Measurements from ENCODE around the gene CLDN17.

Gene CLDN17

GRCh38 chr21:30166705-30167104, at the start of gene CLDN17:
Gene CLDN17 (minus strand): TSS chr21:30166805. CDS start chr21:30166617, 188 bp downstream.
- TF ChIP-seq CTCF (IDR thresholded peaks at IDR 0.05; ENCODE audit: borderline replicate concordance, insufficient read depth, low read depth, low read length): no peak
- no peak within 1 kb of the TSS for H3K4me3 ChIP-seq (ENCODE audit: low read depth, low read length)

GRCh38 chr21:30216041-30216723, 49.6 kb upstream of the CLDN17 start, which contains the start of gene CLDN8:
Gene CLDN8 (minus strand): TSS chr21:30216097. CDS start chr21:30215925, 172 bp downstream.
- no peak for TF ChIP-seq CTCF (IDR thresholded peaks at IDR 0.05; ENCODE audit: borderline replicate concordance, insufficient read depth, low read depth, low read length)

GRCh38 chr21:30211071-30211470, 44.5 kb upstream of the CLDN17 start:
- H3K4me3 ChIP-seq (ENCODE audit: low read depth, low read length): no peak overlapping the region

More at GRCh38 chr21:30216041-30216723, 49.6 kb upstream of the CLDN17 start, which contains the start of gene CLDN8:
- no peak within 1 kb of the TSS for H3K4me3 ChIP-seq (ENCODE audit: low read depth, low read length)

GRCh38 chr21:30209601-30210000, 43.0 kb upstream of the CLDN17 start:
- H3K4me3 ChIP-seq (ENCODE audit: low read depth, low read length): no peak overlapping the region
- TF ChIP-seq CTCF (IDR thresholded peaks at IDR 0.05; ENCODE audit: borderline replicate concordance, insufficient read depth, low read depth, low read length): no peak

More at GRCh38 chr21:30211071-30211470, 44.5 kb upstream of the CLDN17 start:
- TF ChIP-seq CTCF (IDR thresholded peaks at IDR 0.05; ENCODE audit: borderline replicate concordance, insufficient read depth, low read depth, low read length): no peak

- H3K4me3 ChIP-seq (ENCODE audit: low read depth, low read length): no peak overlapping the region
These were observed 40.6 kb upstream of the CLDN17 start for GRCh38 chr21:30207252-30207579.

GRCh38 chr21:30206551-30207251, 40.1 kb upstream of the CLDN17 start:
- no peak overlapping the region for H3K4me3 ChIP-seq (ENCODE audit: low read depth, low read length)
- no peak for TF ChIP-seq CTCF (IDR thresholded peaks at IDR 0.05; ENCODE audit: borderline replicate concordance, insufficient read depth, low read depth, low read length)

More at GRCh38 chr21:30207252-30207579, 40.6 kb upstream of the CLDN17 start:
- TF ChIP-seq CTCF (IDR thresholded peaks at IDR 0.05; ENCODE audit: borderline replicate concordance, insufficient read depth, low read depth, low read length): no peak
